ENCODE measurements around the gene ABCC3.

- TF ChIP-seq CTCF (conservative IDR thresholded peaks at IDR 0.05 in 1 of 2, IDR thresholded peaks at IDR 0.05 in 1 of 2; ENCODE audit: low read depth in 1 of 2, low read length in 2 of 2) (no peak), EZH2 (IDR thresholded peaks at IDR 0.05; ENCODE audit: low read length, missing control alignments) (no peak)
These were observed 55.5 kb downstream of the ABCC3 start for GRCh38 chr17:50689956-50690886.
